Skeletal muscle satellite cell (primary cell): Measurements from ENCODE around the gene CCDC57.

ENCODE experiments used
- H3K27me3 ChIP-seq: 2 replicates; pipeline ENCODE4 v1.7.0; 2013; ENCODE audit warnings: low read length; ENCODE audit not compliant: control insufficient read depth, insufficient read depth
- H3K36me3 ChIP-seq: 2 replicates; pipeline ENCODE4 v1.7.0; 2013; ENCODE audit warnings: mild to moderate bottlenecking, control low read depth, low read length; ENCODE audit not compliant: insufficient read depth
- H3K4me1 ChIP-seq: 2 replicates; pipeline ENCODE4 v1.7.0; 2013; ENCODE audit warnings: low read length; ENCODE audit not compliant: control insufficient read depth, insufficient read depth
- H3K4me2 ChIP-seq: 2 replicates; pipeline ENCODE4 v1.7.0; 2013; ENCODE audit warnings: mild to moderate bottlenecking, low read length
- H3K4me3 ChIP-seq: 2 replicates; pipeline ENCODE4 v1.7.0; 2013; ENCODE audit warnings: low read length
- H3K9ac ChIP-seq: 2 replicates; pipeline ENCODE4 v1.7.0; 2013; ENCODE audit warnings: mild to moderate bottlenecking, low read depth, low read length, moderate library complexity
- H3K9me3 ChIP-seq: replicated peaks from 2 replicates; pipeline ENCODE4 v1.7.0; 2013; ENCODE audit warnings: mild to moderate bottlenecking, control low read depth, low read length

CCDC57 gene

GRCh38 chr17:82116246-82116645 lies 96.4 kb downstream of the CCDC57 start:
- H3K4me1 ChIP-seq = peaks cover 3% of the 10 kb centered on the region
- H3K4me2 ChIP-seq = no peak overlapping the region
- no peak overlapping the region for H3K9ac ChIP-seq
- H3K9me3 ChIP-seq = no peaks in the 10 kb centered on the region
- peaks cover 6% of the 10 kb centered on the region for H3K36me3 ChIP-seq
- H3K27me3 ChIP-seq = no peaks in the 10 kb centered on the region
- no peak overlapping the region for H3K4me3 ChIP-seq

DNA sequence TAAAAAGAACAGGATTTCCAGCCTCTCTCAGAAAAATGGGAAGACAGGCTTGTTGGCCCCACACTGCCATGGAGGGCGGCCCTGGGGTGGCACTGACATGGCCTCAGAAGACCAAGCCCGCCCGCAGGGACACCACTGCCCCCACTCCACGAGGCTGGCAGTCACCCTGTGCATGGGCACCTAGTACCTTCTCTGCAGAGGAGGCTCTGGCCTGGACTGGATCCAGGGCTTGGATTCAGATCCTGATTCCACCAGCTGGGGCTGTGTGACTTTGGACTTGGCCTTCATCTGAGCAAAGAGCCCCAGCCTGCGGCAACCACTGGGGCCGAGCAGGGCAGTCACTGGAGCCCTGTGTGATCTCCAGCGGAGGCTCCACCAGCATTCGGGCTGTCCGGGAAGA lies 97.8 kb downstream of the CCDC57 start:
- Histone ChIP-seq H3K9ac (no peak overlapping the region), H3K36me3 (peaks cover 6% of the 10 kb centered on the region), H3K4me1 (no peaks in the 10 kb centered on the region), H3K4me2 (no peak overlapping the region), H3K4me3 (no peak overlapping the region), H3K9me3 (no peaks in the 10 kb centered on the region), H3K27me3 (no peaks in the 10 kb centered on the region)

- Histone ChIP-seq H3K27me3 (no peaks in the 10 kb centered on the region), H3K9me3 (no peaks in the 10 kb centered on the region), H3K4me1 (no peaks in the 10 kb centered on the region), H3K9ac (no peak overlapping the region), H3K4me2 (no peak overlapping the region), H3K4me3 (no peak overlapping the region), H3K36me3 (peaks cover 6% of the 10 kb centered on the region)
These were observed 98.2 kb downstream of the CCDC57 start for GRCh38 chr17:82114447-82114846.

DNA sequence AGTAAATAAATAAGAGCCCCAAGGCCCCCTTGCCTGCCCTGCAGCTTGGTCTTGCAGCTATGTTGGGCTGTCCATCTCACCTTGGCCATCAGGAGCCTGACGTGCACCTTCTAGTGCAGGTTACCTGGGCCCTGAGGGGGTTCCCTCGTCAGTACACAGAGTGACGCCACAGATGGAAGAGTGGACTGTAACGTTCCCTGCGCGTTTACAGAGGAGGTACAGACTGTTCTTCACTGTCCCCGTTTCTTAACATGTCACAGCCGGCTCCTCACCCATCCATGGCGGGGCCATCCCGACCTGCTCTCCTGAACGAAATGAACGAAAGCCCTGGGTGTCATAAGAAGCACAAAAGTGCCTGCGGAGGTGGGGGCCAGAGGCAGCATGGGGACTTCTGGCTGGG lies 98.7 kb downstream of the CCDC57 start:
- H3K36me3 ChIP-seq = peaks cover 6% of the 10 kb centered on the region
- H3K4me1 ChIP-seq = no peaks in the 10 kb centered on the region
- H3K9me3 ChIP-seq = no peaks in the 10 kb centered on the region
- no peak overlapping the region for H3K4me2 ChIP-seq
- H3K4me3 ChIP-seq = no peak overlapping the region
- H3K9ac ChIP-seq = no peak overlapping the region
- H3K27me3 ChIP-seq = no peaks in the 10 kb centered on the region

GRCh38 chr17:82113422-82113821 lies 99.2 kb downstream of the CCDC57 start:
- Histone ChIP-seq H3K9ac (no peak overlapping the region), H3K27me3 (no peaks in the 10 kb centered on the region), H3K4me1 (no peaks in the 10 kb centered on the region), H3K36me3 (peaks cover 5% of the 10 kb centered on the region), H3K4me3 (no peak overlapping the region), H3K4me2 (no peak overlapping the region), H3K9me3 (no peaks in the 10 kb centered on the region)

DNA sequence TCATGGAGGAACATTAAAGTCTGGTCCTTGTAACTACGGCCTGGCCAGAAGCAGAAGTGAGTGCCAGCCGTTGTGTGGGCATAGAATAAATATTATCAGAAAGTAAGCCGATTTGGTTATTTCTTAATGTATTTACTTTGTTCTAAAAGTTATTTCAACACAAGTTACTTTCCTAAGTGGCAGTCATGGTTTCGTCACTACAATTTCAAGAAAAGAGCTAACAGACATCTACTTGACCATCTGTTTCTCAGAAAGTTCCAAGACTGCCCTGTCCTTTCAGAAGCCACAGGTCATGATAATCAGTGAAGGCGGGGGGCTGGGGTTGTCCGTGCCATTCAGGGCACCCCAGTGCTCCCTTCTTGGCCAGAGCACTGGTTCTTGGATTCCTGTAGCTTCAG lies 99.7 kb downstream of the CCDC57 start:
- no peak overlapping the region for H3K4me2 ChIP-seq
- H3K4me3 ChIP-seq = no peak overlapping the region
- H3K9ac ChIP-seq = no peak overlapping the region
- peaks cover 3% of the 10 kb centered on the region for H3K36me3 ChIP-seq
- no peaks in the 10 kb centered on the region for H3K4me1 ChIP-seq
- no peaks in the 10 kb centered on the region for H3K27me3 ChIP-seq
- H3K9me3 ChIP-seq = no peaks in the 10 kb centered on the region

- Histone ChIP-seq H3K9me3 (no peaks in the 10 kb centered on the region), H3K4me2 (no peak overlapping the region), H3K4me1 (no peaks in the 10 kb centered on the region), H3K27me3 (no peaks in the 10 kb centered on the region), H3K9ac (no peak overlapping the region), H3K4me3 (no peak overlapping the region), H3K36me3 (peaks cover 3% of the 10 kb centered on the region)
These were observed 100.3 kb downstream of the CCDC57 start for GRCh38 chr17:82112181-82112913.

GRCh38 chr17:82110298-82110697 lies 102.3 kb downstream of the CCDC57 start:
- H3K36me3 ChIP-seq = peaks cover 3% of the 10 kb centered on the region
- H3K9ac ChIP-seq = no peak overlapping the region
- H3K9me3 ChIP-seq = no peaks in the 10 kb centered on the region
- no peak overlapping the region for H3K4me3 ChIP-seq
- H3K4me1 ChIP-seq = peaks cover 12% of the 10 kb centered on the region
- H3K4me2 ChIP-seq = no peak overlapping the region
- no peaks in the 10 kb centered on the region for H3K27me3 ChIP-seq

- no peak overlapping the region for H3K4me3 ChIP-seq
These were observed 103.6 kb downstream of the CCDC57 start for GRCh38 chr17:82108961-82109475.

DNA sequence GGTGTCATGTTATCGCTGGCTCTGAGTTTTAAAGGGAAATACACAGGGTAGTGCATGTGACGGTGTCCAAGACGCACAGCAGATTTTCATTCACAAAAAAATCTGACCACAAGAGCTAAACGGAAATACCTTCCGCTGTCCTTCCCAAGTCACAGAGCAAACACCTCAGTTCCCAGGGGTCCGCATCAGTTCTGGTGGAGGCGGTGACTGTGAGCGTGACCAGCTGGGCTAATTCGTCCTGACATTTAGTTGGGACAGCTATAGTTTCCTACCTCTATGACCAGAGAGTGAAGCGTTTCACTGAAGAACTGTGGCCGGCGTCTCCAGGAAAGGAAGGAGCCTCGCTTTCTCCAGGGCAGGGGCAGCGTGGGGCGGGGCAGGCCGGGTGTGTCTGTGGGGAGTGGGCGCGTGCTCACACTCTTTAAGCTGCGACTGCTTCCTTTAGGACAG lies 104.1 kb downstream of the CCDC57 start:
- Histone ChIP-seq H3K4me3 (no peak overlapping the region), H3K27me3 (no peaks in the 10 kb centered on the region), H3K4me2 (no peak overlapping the region), H3K9ac (no peak overlapping the region), H3K9me3 (no peaks in the 10 kb centered on the region), H3K36me3 (peaks cover 3% of the 10 kb centered on the region), H3K4me1 (peaks cover 12% of the 10 kb centered on the region)

More at GRCh38 chr17:82108961-82109475, 103.6 kb downstream of the CCDC57 start:
- peaks cover 3% of the 10 kb centered on the region for H3K36me3 ChIP-seq
- H3K9ac ChIP-seq = no peak overlapping the region
- H3K4me1 ChIP-seq = peaks cover 12% of the 10 kb centered on the region
- no peaks in the 10 kb centered on the region for H3K9me3 ChIP-seq
- H3K27me3 ChIP-seq = no peaks in the 10 kb centered on the region
- no peak overlapping the region for H3K4me2 ChIP-seq

DNA sequence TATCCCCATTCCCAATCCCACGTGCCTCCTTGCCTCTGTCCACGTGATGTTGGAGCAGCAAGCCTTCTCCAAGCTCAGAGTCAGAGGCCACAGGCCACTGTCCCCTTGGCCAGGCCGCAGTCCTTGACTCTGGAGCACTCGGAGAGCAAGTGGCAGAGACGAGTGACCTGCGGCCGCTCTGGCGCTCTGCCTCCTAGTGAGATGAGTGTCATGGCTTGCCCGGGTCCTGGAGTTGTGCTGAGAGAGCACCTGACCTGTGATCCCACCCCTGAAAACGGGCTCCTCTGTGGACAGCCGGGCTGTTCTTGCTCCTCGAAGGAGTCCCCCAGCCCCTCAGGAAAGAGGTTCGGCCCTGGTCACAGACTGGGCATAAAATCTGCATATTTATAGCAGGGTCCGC lies 104.6 kb downstream of the CCDC57 start:
- no peaks in the 10 kb centered on the region for H3K36me3 ChIP-seq
- H3K9ac ChIP-seq = no peak overlapping the region
- peaks cover 12% of the 10 kb centered on the region for H3K4me1 ChIP-seq
- no peaks in the 10 kb centered on the region for H3K27me3 ChIP-seq
- no peaks in the 10 kb centered on the region for H3K9me3 ChIP-seq
- H3K4me3 ChIP-seq = no peak overlapping the region
- H3K4me2 ChIP-seq = no peak overlapping the region

GRCh38 chr17:82107341-82107860 lies 105.2 kb downstream of the CCDC57 start:
- no peaks in the 10 kb centered on the region for H3K27me3 ChIP-seq
- H3K4me2 ChIP-seq = no peak overlapping the region
- H3K9ac ChIP-seq = no peak overlapping the region
- peaks cover 12% of the 10 kb centered on the region for H3K4me1 ChIP-seq
- no peak overlapping the region for H3K4me3 ChIP-seq
- no peaks in the 10 kb centered on the region for H3K36me3 ChIP-seq
- H3K9me3 ChIP-seq = no peaks in the 10 kb centered on the region
